PC-9 (cell line): ENCODE data around the gene SOX5. TPM values are rescaled to one million over a fixed set of nuclear protein-coding genes. Genes with fewer than 3 reads are reported as not detected.

Experiments used
- BruUV-seq: library from RNA; stranded (reverse); fragments of 400-500 nt; replicated peaks from 2 replicates; lab custom pipeline; 2021; lab: Mats Ljungman, UMichigan
- CTCF ChIA-PET: fragments of 300-600 bp; sonication (Branson Sonifier 250); formaldehyde crosslinking; loops from one replicate; lab custom pipeline; 2022; ENCODE audit warnings: antibody characterized with exemption; lab: Charles Lee
- POLR2A ChIA-PET: fragments of 300-600 bp; sonication (Branson Sonifier 250); formaldehyde crosslinking; loops from one replicate; lab custom pipeline; 2022; ENCODE audit warnings: antibody characterized with exemption; ENCODE audit not compliant: unreplicated experiment; lab: Charles Lee
- DNase-seq, 2 experiments: peaks; one replicate each; pipeline versions ENCODE4 v3.0.0 to v3.0.0-alpha.2; 2015 to 2022; ENCODE audit warnings: mixed read lengths in 1 of 2
- H2AFZ ChIP-seq: fragments of 200-600 bp; sonication (generic); 2 replicates; pipeline ENCODE4 v1.8.1; 2017; ENCODE audit warnings: antibody characterized with exemption
- H3F3A ChIP-seq: fragments of 200-600 bp; sonication (generic); 2 replicates; pipeline ENCODE4 v1.8.1; 2017; ENCODE audit warnings: antibody characterized with exemption, mild to moderate bottlenecking, low read depth; ENCODE audit not compliant: insufficient read depth
- H3K27ac ChIP-seq: fragments of 200-600 bp; sonication (generic); 2 replicates; pipeline ENCODE4 v1.6.1; 2016; ENCODE audit warnings: mixed run types
- H3K27me3 ChIP-seq: fragments of 200-600 bp; sonication (generic); 2 replicates; pipeline ENCODE4 v1.6.1; 2016; ENCODE audit warnings: low read depth, mixed run types; ENCODE audit not compliant: insufficient read depth
- H3K36me3 ChIP-seq: fragments of 200-600 bp; sonication (generic); 2 replicates; pipeline ENCODE4 v1.6.1; 2016; ENCODE audit warnings: low read depth, mixed run types
- H3K4me1 ChIP-seq: fragments of 200-600 bp; sonication (generic); replicated peaks from 2 replicates; pipeline ENCODE4 v1.6.1; 2016; ENCODE audit warnings: mixed run types; ENCODE audit not compliant: insufficient read depth
- H3K4me2 ChIP-seq: fragments of 200-600 bp; sonication (generic); 2 replicates; pipeline ENCODE4 v1.6.1; 2017; ENCODE audit warnings: mixed run types
- H3K4me3 ChIP-seq: fragments of 200-600 bp; sonication (generic); 2 replicates; pipeline ENCODE4 v1.6.1; 2016; ENCODE audit warnings: mixed run types
- H3K79me2 ChIP-seq: fragments of 200-600 bp; sonication (generic); 2 replicates; pipeline ENCODE4 v1.6.1; 2017; ENCODE audit warnings: low read depth, mixed run types
- H3K9me2 ChIP-seq: fragments of 200-600 bp; sonication (generic); 2 replicates; pipeline ENCODE4 v1.8.1; 2017; ENCODE audit warnings: mild to moderate bottlenecking; ENCODE audit not compliant: insufficient read depth
- H3K9me3 ChIP-seq: fragments of 200-600 bp; sonication (generic); 2 replicates; pipeline ENCODE4 v1.8.1; 2016; ENCODE audit warnings: low read depth; ENCODE audit not compliant: insufficient read depth
- H4K20me1 ChIP-seq: fragments of 200-600 bp; sonication (generic); 2 replicates; pipeline ENCODE4 v1.8.1; 2017; ENCODE audit not compliant: insufficient read depth
- EZH2 ChIP-seq: fragments of 200-600 bp; sonication (generic); IDR thresholded peaks from 2 replicates; pipeline ENCODE4 v1.8.0; 2017; ENCODE audit warnings: antibody characterized with exemption, low read depth
- intact Hi-C: fragments of 100-400 bp; cut with micrococcal nuclease; formaldehyde crosslinking; loops from one replicate; pipeline ENCODE4 v1.10.0; 2022; ENCODE audit not compliant: unreplicated experiment
- total RNA-seq: library from RNA; stranded (reverse); gene quantifications from 2 replicates; pipeline ENCODE4 v1.2.3, GENCODE V29; 2021
- TF ChIP-seq, protein P1 (sequence below): fragments of 200-600 bp; sonication (generic); conservative IDR thresholded peaks from 2 replicates; pipeline ENCODE4 v1.6.1; 2017; ENCODE audit warnings: mixed run types, antibody characterized with exemption, mild to moderate bottlenecking, moderate library complexity

Gene SOX5
- total RNA-seq, 1 experiment from 2014 or later = not detected

DNA sequence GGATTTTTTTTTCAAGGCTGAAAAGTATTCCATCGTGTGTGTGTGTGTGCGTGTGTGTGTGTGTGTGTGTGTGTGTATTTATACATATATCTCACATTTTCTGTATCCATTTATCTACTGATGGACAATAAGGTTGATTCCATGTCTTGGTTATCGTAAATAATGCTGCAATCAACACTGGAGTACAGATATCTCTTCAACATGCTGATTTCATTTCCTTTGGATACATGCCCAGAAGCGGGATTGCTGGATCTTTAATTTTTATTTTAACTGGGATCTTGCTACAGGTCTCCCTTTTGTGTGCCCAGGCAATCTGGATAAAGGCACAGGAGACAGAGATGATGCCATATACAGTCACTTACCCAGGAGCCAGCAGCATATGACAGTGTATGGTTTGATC lies 338.1 kb downstream of the SOX5 start:
- ChIA-PET CTCF (no interaction called here), POLR2A (no interaction called here)
- Histone ChIP-seq H3K9me3 (no peaks in the 10 kb centered on the region), H3K4me3 (no peak overlapping the region), H3K4me1 (no peaks in the 10 kb centered on the region), H4K20me1 (no peaks in the 10 kb centered on the region), H3F3A (no peaks in the 10 kb centered on the region), H3K79me2 (no peaks in the 10 kb centered on the region), H2AFZ (no peak overlapping the region), H3K4me2 (no peak overlapping the region), H3K36me3 (no peaks in the 10 kb centered on the region), H3K27me3 (no peaks in the 10 kb centered on the region), H3K9me2 (no peaks in the 10 kb centered on the region), H3K27ac (no peak overlapping the region)
- intact Hi-C loops = no loop called here
- no peak for DNase-seq
- no TSS peak for BruUV-seq
- no peak for TF ChIP-seq EZH2
- TF ChIP-seq, protein P1, sequence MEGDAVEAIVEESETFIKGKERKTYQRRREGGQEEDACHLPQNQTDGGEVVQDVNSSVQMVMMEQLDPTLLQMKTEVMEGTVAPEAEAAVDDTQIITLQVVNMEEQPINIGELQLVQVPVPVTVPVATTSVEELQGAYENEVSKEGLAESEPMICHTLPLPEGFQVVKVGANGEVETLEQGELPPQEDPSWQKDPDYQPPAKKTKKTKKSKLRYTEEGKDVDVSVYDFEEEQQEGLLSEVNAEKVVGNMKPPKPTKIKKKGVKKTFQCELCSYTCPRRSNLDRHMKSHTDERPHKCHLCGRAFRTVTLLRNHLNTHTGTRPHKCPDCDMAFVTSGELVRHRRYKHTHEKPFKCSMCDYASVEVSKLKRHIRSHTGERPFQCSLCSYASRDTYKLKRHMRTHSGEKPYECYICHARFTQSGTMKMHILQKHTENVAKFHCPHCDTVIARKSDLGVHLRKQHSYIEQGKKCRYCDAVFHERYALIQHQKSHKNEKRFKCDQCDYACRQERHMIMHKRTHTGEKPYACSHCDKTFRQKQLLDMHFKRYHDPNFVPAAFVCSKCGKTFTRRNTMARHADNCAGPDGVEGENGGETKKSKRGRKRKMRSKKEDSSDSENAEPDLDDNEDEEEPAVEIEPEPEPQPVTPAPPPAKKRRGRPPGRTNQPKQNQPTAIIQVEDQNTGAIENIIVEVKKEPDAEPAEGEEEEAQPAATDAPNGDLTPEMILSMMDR = no peak

DNA sequence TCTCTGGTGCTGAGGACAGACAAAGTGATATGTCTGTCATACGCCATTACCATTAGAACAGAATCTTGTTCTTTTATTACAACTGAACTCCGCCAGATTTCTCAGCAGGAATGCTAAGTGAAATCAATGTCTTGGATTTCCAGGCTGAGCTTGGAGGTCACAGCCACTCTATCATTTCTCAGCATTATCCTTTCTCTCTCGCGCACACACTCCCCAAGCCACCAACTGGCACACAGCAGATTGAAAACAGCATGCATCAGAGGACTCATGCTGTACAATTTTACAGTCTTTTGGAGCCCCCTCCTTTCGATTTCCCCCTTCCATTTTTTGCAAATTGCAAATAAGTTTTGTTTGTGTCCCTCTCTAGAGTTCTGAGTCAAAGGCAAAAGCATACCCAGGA lies 348.6 kb downstream of the SOX5 start:
- no peaks in the 10 kb centered on the region for H3K36me3 ChIP-seq
- no peaks in the 10 kb centered on the region for H3K79me2 ChIP-seq
- H2AFZ ChIP-seq = no peak overlapping the region
- CTCF ChIA-PET = no interaction called here
- H3K4me3 ChIP-seq = no peak overlapping the region
- TF ChIP-seq, protein P1 = no peak
- no peak for TF ChIP-seq EZH2
- intact Hi-C loops = no loop called here
- H3K27ac ChIP-seq = no peak overlapping the region
- H3K4me1 ChIP-seq = no peaks in the 10 kb centered on the region
- no peaks in the 10 kb centered on the region for H3K9me3 ChIP-seq
- no peak for DNase-seq
- no peaks in the 10 kb centered on the region; the same call in 1 of the 2 replicates for H3K9me2 ChIP-seq
- H3F3A ChIP-seq = no peaks in the 10 kb centered on the region
- POLR2A ChIA-PET = no interaction called here
- H4K20me1 ChIP-seq = no peaks in the 10 kb centered on the region
- no peak overlapping the region for H3K4me2 ChIP-seq
- no peaks in the 10 kb centered on the region for H3K27me3 ChIP-seq
- BruUV-seq = no TSS peak

GRCh38 chr12:23596568-23596967 lies 352.9 kb downstream of the SOX5 start:
- DNase-seq = no peak
- H3K9me3 ChIP-seq = no peaks in the 10 kb centered on the region
- H3K27ac ChIP-seq = no peak overlapping the region
- H3K27me3 ChIP-seq = no peaks in the 10 kb centered on the region
- no peaks in the 10 kb centered on the region for H3K79me2 ChIP-seq
- intact Hi-C loops = no loop called here
- H3K9me2 ChIP-seq = no peaks in the 10 kb centered on the region; the same call in 1 of the 2 replicates
- H2AFZ ChIP-seq = no peak overlapping the region
- no peaks in the 10 kb centered on the region for H3F3A ChIP-seq
- H4K20me1 ChIP-seq = no peaks in the 10 kb centered on the region
- TF ChIP-seq, protein P1 = no peak
- no peak for TF ChIP-seq EZH2
- ChIA-PET POLR2A (no interaction called here), CTCF (no interaction called here)
- H3K36me3 ChIP-seq = no peaks in the 10 kb centered on the region
- no peak overlapping the region for H3K4me2 ChIP-seq
- BruUV-seq = no TSS peak
- no peaks in the 10 kb centered on the region for H3K4me1 ChIP-seq
- no peak overlapping the region for H3K4me3 ChIP-seq
